H1 (cell line): Measurements from ENCODE around the gene WDR6. TPM values are rescaled to one million over a fixed set of nuclear protein-coding genes. Genes with fewer than 3 reads are reported as not detected.
A peak's percentile ranks its signal among the peaks of the same experiment; 100 is the strongest.

Experiments used
- CTCF ChIA-PET: fragments of 300-600 bp; sonication (Branson Sonifier 250); formaldehyde crosslinking; loops from one replicate; lab custom pipeline; 2021; ENCODE audit not compliant: partially characterized antibody; lab: Charles Lee
- POLR2A ChIA-PET: fragments of 300-600 bp; sonication (Branson Sonifier 250); formaldehyde crosslinking; loops from one replicate; lab custom pipeline; 2021; ENCODE audit warnings: inconsistent platforms; ENCODE audit not compliant: partially characterized antibody; lab: Charles Lee
- DNase-seq, 2 experiments: peaks; one replicate each; pipeline versions ENCODE4 v3.0.0 to v3.0.0-alpha.2; 2010 to 2022; ENCODE audit warnings: low spot score in 2 of 2, low read depth in 1 of 2, mixed read lengths in 1 of 2
- FAIRE-seq: peaks from 2 replicates; lab custom pipeline; 2011; peaks lifted over from hg19 to GRCh38; lab: Jason Lieb, UNC
- H2AFZ ChIP-seq: 2 replicates; pipeline ENCODE4 v1.8.1; 2012; ENCODE audit warnings: low read length, inconsistent platforms
- H2AK5ac ChIP-seq: 2 replicates; pipeline ENCODE4 v1.6.1; 2013; ENCODE audit warnings: low read depth, low read length
- H2BK120ac ChIP-seq: replicated peaks from 2 replicates; pipeline ENCODE3; 2013; ENCODE audit warnings: low read depth, low read length, inconsistent platforms
- H2BK12ac ChIP-seq: 2 replicates; pipeline ENCODE4 v1.6.1; 2013; ENCODE audit warnings: low read depth, low read length
- H2BK15ac ChIP-seq: 2 replicates; pipeline ENCODE4 v1.6.1; 2013; ENCODE audit warnings: low read length
- H2BK20ac ChIP-seq: 2 replicates; pipeline ENCODE4 v1.6.1; 2013; ENCODE audit warnings: low read length
- H2BK5ac ChIP-seq: 2 replicates; pipeline ENCODE4 v1.6.1; 2013; ENCODE audit warnings: low read depth, low read length
- H3K14ac ChIP-seq: 2 replicates; pipeline ENCODE4 v1.6.1; 2013; ENCODE audit warnings: inconsistent platforms; ENCODE audit not compliant: insufficient read length
- H3K18ac ChIP-seq: 2 replicates; pipeline ENCODE4 v1.6.1; 2013; ENCODE audit warnings: low read length; ENCODE audit errors: extremely low read depth
- H3K23ac ChIP-seq: 2 replicates; pipeline ENCODE4 v1.6.1; 2013; ENCODE audit warnings: inconsistent platforms; ENCODE audit not compliant: insufficient read length
- H3K23me2 ChIP-seq: 2 replicates; pipeline ENCODE4 v1.6.1; 2013; ENCODE audit warnings: low read depth, low read length
- H3K27ac ChIP-seq: 2 replicates; pipeline ENCODE4 v1.6.1; 2011; ENCODE audit warnings: low read depth, low read length, inconsistent platforms
- H3K27me3 ChIP-seq, 4 experiments: replicated peaks in 1 of 4; 1 replicate in 1 of 4; 2 replicates in 3 of 4; pipeline versions ENCODE4 v1.6.1 to v1.8.1; 2011 to 2013; ENCODE audit warnings: low read length in 3 of 4, mild to moderate bottlenecking in 3 of 4, inconsistent platforms in 2 of 4, mixed read lengths in 2 of 4, moderate library complexity in 1 of 4; ENCODE audit not compliant: control insufficient read depth in 3 of 4, insufficient read depth in 3 of 4; ENCODE audit errors: extremely low read depth in 1 of 4
- H3K36me3 ChIP-seq, 4 experiments: 2 replicates each; pipeline versions ENCODE4 v1.6.1 to v1.8.1; 2011 to 2013; ENCODE audit warnings: mild to moderate bottlenecking in 4 of 4, low read length in 3 of 4, moderate library complexity in 2 of 4, control low read depth in 1 of 4, inconsistent platforms in 1 of 4; ENCODE audit not compliant: insufficient read depth in 4 of 4, control insufficient read depth in 2 of 4
- H3K4ac ChIP-seq: replicated peaks from 2 replicates; pipeline ENCODE3; 2013; ENCODE audit warnings: low read length, low read depth, mixed read lengths, inconsistent platforms; ENCODE audit not compliant: insufficient read length
- H3K4me1 ChIP-seq, 4 experiments: replicated peaks in 1 of 4; 1 replicate in 1 of 4; 2 replicates in 3 of 4; pipeline versions ENCODE4 v1.6.1 to v1.8.1; 2011 to 2013; ENCODE audit warnings: low read length in 3 of 4, inconsistent platforms in 2 of 4, mixed read lengths in 1 of 4; ENCODE audit not compliant: insufficient read depth in 4 of 4, control insufficient read depth in 3 of 4
- H3K4me2 ChIP-seq, 2 experiments: 2 replicates each; pipeline versions ENCODE4 v1.6.1 to v1.8.1; 2011 to 2013; ENCODE audit warnings: low read depth in 2 of 2, low read length in 2 of 2, control low read depth in 1 of 2, inconsistent platforms in 1 of 2, mild to moderate bottlenecking in 1 of 2; ENCODE audit not compliant: insufficient read depth in 1 of 2
- H3K4me3 ChIP-seq, 4 experiments: fragments of 200-600, 300-600 bp in 1 of 4; sonication (generic), shearing (Covaris generic), sonication (Bioruptor Twin) in 1 of 4; 2 replicates each; pipeline versions ENCODE4 v1.5.1 to v1.8.1; 2011 to 2016; ENCODE audit warnings: low read length in 4 of 4, low read depth in 3 of 4, control low read depth in 2 of 4, inconsistent platforms in 2 of 4, mild to moderate bottlenecking in 2 of 4, mixed read lengths in 1 of 4, moderate library complexity in 1 of 4; ENCODE audit not compliant: insufficient read depth in 2 of 4; ENCODE audit errors: extremely low read depth in 1 of 4
- H3K56ac ChIP-seq: replicated peaks from 2 replicates; pipeline ENCODE3; 2013; ENCODE audit warnings: low read depth, mild to moderate bottlenecking, mixed read lengths, low read length, inconsistent platforms; ENCODE audit not compliant: insufficient read length
- H3K79me1 ChIP-seq: 2 replicates; pipeline ENCODE4 v1.6.1; 2013; ENCODE audit warnings: low read depth, low read length, control low read depth
- H3K79me2 ChIP-seq, 2 experiments: 2 replicates each; pipeline versions ENCODE4 v1.6.1 to v1.8.1; 2012 to 2013; ENCODE audit warnings: low read length in 2 of 2, mild to moderate bottlenecking in 2 of 2, inconsistent platforms in 1 of 2; ENCODE audit not compliant: insufficient read depth in 2 of 2, control insufficient read depth in 1 of 2
- H3K9ac ChIP-seq, 4 experiments: replicated peaks in 1 of 4; 1 replicate in 1 of 4; 2 replicates in 3 of 4; pipeline versions ENCODE4 v1.6.1 to v1.8.1; 2011 to 2013; ENCODE audit warnings: low read depth in 3 of 4, low read length in 3 of 4, control low read depth in 2 of 4, mild to moderate bottlenecking in 2 of 4, moderate library complexity in 2 of 4, inconsistent platforms in 1 of 4; ENCODE audit errors: extremely low read depth in 1 of 4
- H3K9me3 ChIP-seq, 2 experiments: 2 replicates each; pipeline versions ENCODE4 v1.6.1 to v1.8.1; 2012 to 2013; ENCODE audit warnings: mild to moderate bottlenecking in 2 of 2, moderate library complexity in 2 of 2, control low read depth in 1 of 2, inconsistent platforms in 1 of 2, low read depth in 1 of 2, low read length in 1 of 2, mixed read lengths in 1 of 2; ENCODE audit not compliant: insufficient read depth in 2 of 2
- H4K20me1 ChIP-seq, 2 experiments: replicated peaks in 1 of 2; 2 replicates each; pipeline versions ENCODE3 to v1.8.1; 2011 to 2013; ENCODE audit warnings: inconsistent platforms in 2 of 2, low read length in 2 of 2, mild to moderate bottlenecking in 1 of 2; ENCODE audit not compliant: insufficient read depth in 2 of 2, control insufficient read depth in 1 of 2
- H4K5ac ChIP-seq: 2 replicates; pipeline ENCODE4 v1.6.1; 2013; ENCODE audit warnings: low read length, low read depth, mixed read lengths, inconsistent platforms; ENCODE audit not compliant: insufficient read length
- H4K8ac ChIP-seq: 2 replicates; pipeline ENCODE4 v1.8.0; 2013; ENCODE audit warnings: mild to moderate bottlenecking, moderate library complexity, low read length, inconsistent platforms; ENCODE audit not compliant: insufficient read depth; ENCODE audit errors: extremely low read depth
- H4K91ac ChIP-seq: replicated peaks from 2 replicates; pipeline ENCODE3; 2013; ENCODE audit warnings: low read length, mixed read lengths, inconsistent platforms; ENCODE audit not compliant: insufficient read length
- BACH1 ChIP-seq: IDR thresholded peaks from 2 replicates; pipeline ENCODE4 v1.6.1; 2012; ENCODE audit warnings: low read length, improper control_type of control experiment
- CHD1 ChIP-seq: IDR thresholded peaks from 2 replicates; pipeline ENCODE4 v1.6.1; 2012; ENCODE audit warnings: low read depth, low read length, improper control_type of control experiment
- CTBP2 ChIP-seq: IDR thresholded peaks from 2 replicates; pipeline ENCODE4 v1.7.0; 2011; ENCODE audit warnings: borderline replicate concordance, mild to moderate bottlenecking, moderate library complexity, mixed read lengths, low read length; ENCODE audit not compliant: insufficient read depth, insufficient read length
- JUN ChIP-seq: IDR thresholded peaks from 2 replicates; pipeline ENCODE4 v1.6.1; 2011; ENCODE audit warnings: low read depth, mild to moderate bottlenecking, improper control_type of control experiment, low read length
- POLR2AphosphoS5 ChIP-seq: IDR thresholded peaks from 2 replicates; pipeline ENCODE4 v1.6.1; 2011; ENCODE audit warnings: low read depth, low read length
- RFX5 ChIP-seq: IDR thresholded peaks from 2 replicates; pipeline ENCODE4 v1.6.1; 2011; ENCODE audit warnings: low read depth, low read length, improper control_type of control experiment, borderline replicate concordance
- SAP30 ChIP-seq: fragments of 300-600 bp; sonication (generic); IDR thresholded peaks from 2 replicates; pipeline ENCODE4 v1.7.1; 2012; ENCODE audit warnings: low read length, moderate library complexity, mild to moderate bottlenecking, inconsistent platforms; ENCODE audit not compliant: insufficient read depth, insufficient replicate concordance
- SIN3A ChIP-seq, 2 experiments: IDR thresholded peaks in 1 of 2; conservative IDR thresholded peaks in 1 of 2; 2 replicates each; pipeline ENCODE4 v1.6.1; 2011 to 2012; ENCODE audit warnings: low read length in 2 of 2, improper control_type of control experiment in 1 of 2, low read depth in 1 of 2, mild to moderate bottlenecking in 1 of 2
- TAF1 ChIP-seq: IDR thresholded peaks from 2 replicates; pipeline ENCODE4 v1.6.1; 2011; ENCODE audit warnings: mild to moderate bottlenecking, low read depth, low read length
- TAF7 ChIP-seq: optimal IDR thresholded peaks from 2 replicates; pipeline ENCODE3; 2011; ENCODE audit warnings: low read depth, mild to moderate bottlenecking, inconsistent platforms, low read length, moderate library complexity, borderline replicate concordance
- TBP ChIP-seq: IDR thresholded peaks from 2 replicates; pipeline ENCODE4 v1.6.1; 2011; ENCODE audit warnings: low read depth, low read length, improper control_type of control experiment
- WGBS, 2 experiments: shearing (Covaris generic) in 1 of 2; methylation state at CpG; one replicate each; pipeline versions ENCODE4 v1.1.6 to v1.1.7; 2013 to 2015; ENCODE audit warnings: low lambda C conversion rate in 2 of 2, mixed read lengths in 2 of 2, inconsistent platforms in 1 of 2, low coverage in 1 of 2, missing lambda C conversion rate in 1 of 2; ENCODE audit not compliant: insufficient replicate concordance in 2 of 2, insufficient coverage in 1 of 2, insufficient read length in 1 of 2; ENCODE audit errors: extremely low coverage in 1 of 2, missing lambda C conversion rate in 1 of 2; 5-methylcytosine and 5-hydroxymethylcytosine counted together
- polyA plus RNA-seq, 7 experiments: library from polyadenylated mRNA; depleted of rRNA in 3 of 7; stranded (reverse) in 5 of 7; unstranded in 2 of 7; fragments of >200 nt in 5 of 7; fragments of 200-250 nt in 2 of 7; gene quantifications; 1 replicate in 5 of 7; 2 replicates in 1 of 7; 4 replicates in 1 of 7; pipeline versions ENCODE4 v1.2.1 to v1.2.3, GENCODE V29; 2011 to 2013; ENCODE audit warnings: missing spikeins in 2 of 7, mixed read lengths in 2 of 7
- total RNA-seq: library from RNA; stranded (reverse); fragmentation: NEBNext Ultra II Directional; extraction: Animal tissue kit (Norgen Biotek cat#: 25700); gene quantifications from 2 replicates; pipeline ENCODE4 v1.2.1, GENCODE V29; 2021
- TF ChIP-seq, protein P1 (sequence below): IDR thresholded peaks from 2 replicates; pipeline ENCODE4 v1.6.1; 2012; ENCODE audit warnings: inconsistent platforms

The WDR6 gene
- total and polyA plus RNA-seq, 2 of the 8 experiments (the other 6 are each of a cell fraction or from before 2014, with no cell fraction given): 180 to 257 TPM

DNA sequence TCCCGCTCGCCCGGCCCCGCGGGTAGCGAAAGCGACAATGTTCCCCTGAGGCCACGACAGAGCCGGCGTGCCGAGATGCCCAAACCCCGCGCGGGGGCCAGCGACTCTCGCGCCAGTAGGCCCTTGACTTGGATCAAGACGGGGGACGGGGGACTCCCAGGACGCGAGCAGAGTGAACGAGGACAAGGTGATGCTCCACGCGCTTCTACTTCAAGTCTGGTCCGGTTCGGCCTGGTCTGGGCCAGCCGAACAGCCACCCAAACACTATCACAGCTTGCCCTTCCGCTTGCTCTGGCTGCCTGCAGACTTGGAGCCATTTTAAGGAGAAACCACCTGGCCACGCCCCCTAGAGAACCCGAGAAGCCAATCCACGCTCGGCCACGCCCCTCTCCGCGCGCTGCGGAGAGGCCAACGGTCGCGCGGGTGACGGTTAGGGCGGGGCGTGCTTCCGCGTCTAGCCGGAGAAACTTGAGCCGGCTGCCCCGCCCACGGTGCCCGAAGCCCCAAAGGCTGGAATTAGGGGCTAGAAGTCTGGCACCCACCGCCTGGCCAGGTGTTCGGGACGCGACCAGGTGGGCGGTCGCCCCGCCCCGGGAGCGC is 14.1 kb downstream of the WDR6 start:
- Histone ChIP-seq H3K27me3 (no peaks in the 10 kb centered on the region), H3K23ac (no peak overlapping the region), H4K8ac (peak overlapping the region; percentile 99), H3K9ac (peak overlapping the region; percentile 86 to 96 (median 95)), H2BK5ac (peak overlapping the region; percentile 98), H4K5ac (peak overlapping the region; percentile 90), H4K91ac (no peak overlapping the region), H3K4me3 (peak overlapping the region; percentile 84 to 97 (median 95)), H3K14ac (no peak overlapping the region), H3K36me3 (peaks cover 26 to 38% (median 28%) of the 10 kb centered on the region in 4 experiments), H3K4me1 (peaks cover 0 to 21% (median 13%) of the 10 kb centered on the region in 4 experiments; a peak in 6 of 7 replicates), H3K23me2 (peaks cover 32% of the 10 kb centered on the region), H2BK12ac (0 out of 2 replicates have a peak overlapping the region, but pooled peaks have one; percentile 75), H3K9me3 (no peaks in the 10 kb centered on the region), H3K79me1 (peaks cover 5% of the 10 kb centered on the region), H2BK20ac (no peak overlapping the region), H3K27ac (peak overlapping the region; percentile 91), H2AFZ (no peak overlapping the region), H3K79me2 (peaks cover 0 to 16% of the 10 kb centered on the region in 2 experiments; a peak in 1 of 4 replicates), H3K56ac (peak overlapping the region; percentile 75), H3K4ac (peak overlapping the region; percentile 62), H2BK15ac (no peak overlapping the region), H2AK5ac (no peak overlapping the region), H2BK120ac (no peak overlapping the region), H3K4me2 (peak overlapping the region; percentile 96 to 98), H3K18ac (peak overlapping the region; percentile 87), H4K20me1 (peaks cover 10 to 14% of the 10 kb centered on the region in 2 experiments)
- DNase-seq: peak; percentile 94 to 99
- CTCF ChIA-PET: interaction anchor here (0.6 to 24.3 kb wide), 14 partner anchors 9 to 356 kb away, joined by 3 to 467 read pairs (median 6); partner anchors contain the start of genes P4HTM, QRICH1, USP19 and WDR6
- POLR2A ChIA-PET: interaction anchor here (0.7 to 38.8 kb wide), 24 partner anchors 8 to 390 kb away, joined by 3 to 1518 read pairs (median 6); partner anchors contain the start of genes DALRD3, IMPDH2, IP6K2 and KLHDC8B
- WGBS, 2 experiments: 0% methylated on average over 56 of the region's 60 CpGs; no CpG with 5 or more reads in 1 of the 2 experiments
- no peak for FAIRE-seq
- peak; percentile 74 for TF ChIP-seq TAF7
- peak; percentile 99 for TF ChIP-seq POLR2AphosphoS5
- peak; percentile 96 for TF ChIP-seq TAF1
- no peak for TF ChIP-seq JUN
- TF ChIP-seq CTBP2: no peak
- TF ChIP-seq SIN3A (conservative IDR thresholded peaks at IDR 0.05 in 1 of 2, IDR thresholded peaks at IDR 0.05 in 1 of 2; ENCODE audit: low read depth in 1 of 2, low read length in 2 of 2): peak; percentile 38 to 58; a peak in 2 of 4 replicates
- peak; percentile 96 for TF ChIP-seq TBP
- TF ChIP-seq SAP30: no peak
- no peak for TF ChIP-seq CHD1
- TF ChIP-seq, protein P1, sequence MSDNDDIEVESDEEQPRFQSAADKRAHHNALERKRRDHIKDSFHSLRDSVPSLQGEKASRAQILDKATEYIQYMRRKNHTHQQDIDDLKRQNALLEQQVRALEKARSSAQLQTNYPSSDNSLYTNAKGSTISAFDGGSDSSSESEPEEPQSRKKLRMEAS: peak; percentile 70
- no peak for TF ChIP-seq RFX5
- TF ChIP-seq BACH1: no peak
